H9 (cell line): Measurements from ENCODE around the gene NFS1. TPM values are rescaled to one million over a fixed set of nuclear protein-coding genes. Genes with fewer than 3 reads are reported as not detected.

Experiments
- DNase-seq: peaks from one replicate; pipeline ENCODE4 v3.0.0-alpha.2; 2017
- H2AFZ ChIP-seq: one replicate; pipeline ENCODE4 v1.6.1; 2013; ENCODE audit warnings: mild to moderate bottlenecking, low read length, control low read depth, moderate library complexity
- H2AK5ac ChIP-seq: 2 replicates; pipeline ENCODE4 v1.6.1; 2013; ENCODE audit warnings: low read length, control low read depth, mixed read lengths; ENCODE audit not compliant: insufficient read length
- H2BK120ac ChIP-seq: one replicate; pipeline ENCODE4 v1.6.1; 2013; ENCODE audit warnings: low read depth, mild to moderate bottlenecking, low read length, control low read depth, inconsistent platforms; ENCODE audit not compliant: poor library complexity, severe bottlenecking
- H2BK12ac ChIP-seq: 2 replicates; pipeline ENCODE4 v1.6.1; 2013; ENCODE audit warnings: low read length, control low read depth, mixed read lengths, low read depth; ENCODE audit not compliant: insufficient read length
- H2BK15ac ChIP-seq: 2 replicates; pipeline ENCODE4 v1.6.1; 2013; ENCODE audit warnings: low read depth, low read length, control low read depth
- H2BK20ac ChIP-seq: one replicate; pipeline ENCODE4 v1.6.1; 2013; ENCODE audit warnings: low read depth, mild to moderate bottlenecking, low read length, control low read depth, inconsistent platforms; ENCODE audit not compliant: poor library complexity, severe bottlenecking
- H2BK5ac ChIP-seq: 2 replicates; pipeline ENCODE4 v1.6.1; 2013; ENCODE audit warnings: low read length, control low read depth, mixed read lengths; ENCODE audit not compliant: insufficient read length
- H3K14ac ChIP-seq: 2 replicates; pipeline ENCODE4 v1.6.1; 2013; ENCODE audit warnings: low read length, control low read depth; ENCODE audit not compliant: insufficient read depth
- H3K18ac ChIP-seq: 2 replicates; pipeline ENCODE4 v1.6.1; 2013; ENCODE audit warnings: low read depth, mild to moderate bottlenecking, mixed read lengths, low read length, control low read depth; ENCODE audit not compliant: insufficient read length
- H3K23ac ChIP-seq: 2 replicates; pipeline ENCODE4 v1.6.1; 2013; ENCODE audit warnings: low read length, control low read depth, mixed read lengths, low read depth; ENCODE audit not compliant: insufficient read length
- H3K23me2 ChIP-seq: 2 replicates; pipeline ENCODE4 v1.6.1; 2013; ENCODE audit warnings: low read depth, mild to moderate bottlenecking, mixed read lengths, low read length, control low read depth; ENCODE audit not compliant: insufficient read length, poor library complexity, severe bottlenecking
- H3K27ac ChIP-seq: 2 replicates; pipeline ENCODE4 v1.5.1; 2013; ENCODE audit warnings: low read length, control low read depth, mixed read lengths, low read depth; ENCODE audit not compliant: insufficient read length
- H3K27me3 ChIP-seq: 2 replicates; pipeline ENCODE4 v1.6.1; 2013; ENCODE audit warnings: low read length, control low read depth, inconsistent platforms; ENCODE audit not compliant: insufficient read depth
- H3K4ac ChIP-seq: 2 replicates; pipeline ENCODE4 v1.6.1; 2013; ENCODE audit warnings: low read depth, mild to moderate bottlenecking, control low read depth, inconsistent platforms, low read length, moderate library complexity
- H3K4me1 ChIP-seq: 2 replicates; pipeline ENCODE4 v1.6.1; 2013; ENCODE audit warnings: low read length, control low read depth, inconsistent platforms; ENCODE audit not compliant: insufficient read depth
- H3K4me2 ChIP-seq: 2 replicates; pipeline ENCODE4 v1.6.1; 2013; ENCODE audit warnings: low read length, control low read depth, mixed read lengths; ENCODE audit not compliant: insufficient read length, insufficient read depth
- H3K56ac ChIP-seq: 2 replicates; pipeline ENCODE4 v1.6.1; 2013; ENCODE audit warnings: low read depth, mild to moderate bottlenecking, mixed read lengths, low read length, control low read depth; ENCODE audit not compliant: insufficient read length
- H3K79me1 ChIP-seq: 2 replicates; pipeline ENCODE4 v1.6.1; 2013; ENCODE audit warnings: low read depth, mild to moderate bottlenecking, moderate library complexity, low read length, control low read depth, inconsistent platforms; ENCODE audit not compliant: insufficient read depth, poor library complexity, severe bottlenecking
- H3K79me2 ChIP-seq: 2 replicates; pipeline ENCODE4 v1.6.1; 2013; ENCODE audit warnings: low read length, control low read depth, inconsistent platforms; ENCODE audit not compliant: insufficient read depth
- H3K9ac ChIP-seq: 2 replicates; pipeline ENCODE4 v1.6.1; 2013; ENCODE audit warnings: low read length, control low read depth, mixed read lengths; ENCODE audit not compliant: insufficient read length; ENCODE audit errors: extremely low read depth
- H3K9me3 ChIP-seq: one replicate; pipeline ENCODE4 v1.6.1; 2013; ENCODE audit warnings: low read depth, low read length, inconsistent platforms; ENCODE audit not compliant: control insufficient read depth
- H3T11ph ChIP-seq: one replicate; pipeline ENCODE4 v1.6.1; 2013; ENCODE audit warnings: mild to moderate bottlenecking, low read length, control low read depth, inconsistent platforms
- H4K20me1 ChIP-seq: one replicate; pipeline ENCODE4 v1.6.1; 2013; ENCODE audit not compliant: control insufficient read depth, insufficient read length, insufficient read depth
- H4K5ac ChIP-seq: 2 replicates; pipeline ENCODE4 v1.6.1; 2013; ENCODE audit warnings: low read depth, mild to moderate bottlenecking, mixed read lengths, low read length, control low read depth; ENCODE audit not compliant: insufficient read length
- H4K8ac ChIP-seq: replicated peaks from 2 replicates; pipeline ENCODE4 v1.6.1; 2013; ENCODE audit warnings: low read length, control low read depth, mixed read lengths, low read depth; ENCODE audit not compliant: insufficient read length
- H4K91ac ChIP-seq: 2 replicates; pipeline ENCODE4 v1.6.1; 2013; ENCODE audit warnings: low read depth, mild to moderate bottlenecking, moderate library complexity, mixed read lengths, low read length, control low read depth; ENCODE audit not compliant: insufficient read length
- H3K27ac Mint-ChIP-seq, 3 experiments: 2 replicates in 2 of 3; 3 replicates in 1 of 3; pipeline ENCODE4 v1.8.0; 2020 to 2021; ENCODE audit warnings: mixed read lengths in 3 of 3, mild to moderate bottlenecking in 1 of 3, moderate library complexity in 1 of 3
- H3K27me3 Mint-ChIP-seq: 2 replicates; pipeline ENCODE4 v1.8.0; 2021; ENCODE audit warnings: low read depth, mild to moderate bottlenecking, moderate library complexity, mixed read lengths
- H3K36me3 Mint-ChIP-seq, 3 experiments: 2 replicates in 2 of 3; 3 replicates in 1 of 3; pipeline ENCODE4 v1.8.0; 2020 to 2021; ENCODE audit warnings: low read depth in 3 of 3, mixed read lengths in 3 of 3; ENCODE audit not compliant: insufficient read depth in 1 of 3
- H3K4me1 Mint-ChIP-seq, 2 experiments: 2 replicates each; pipeline ENCODE4 v1.8.0; 2020; ENCODE audit warnings: mixed read lengths in 2 of 2
- H3K4me3 Mint-ChIP-seq, 2 experiments: 2 replicates in 1 of 2; 3 replicates in 1 of 2; pipeline ENCODE4 v1.8.0; 2020 to 2021; ENCODE audit warnings: mild to moderate bottlenecking in 2 of 2, mixed read lengths in 2 of 2, moderate library complexity in 1 of 2
- H3K9me3 Mint-ChIP-seq, 2 experiments: 2 replicates in 1 of 2; 3 replicates in 1 of 2; pipeline ENCODE4 v1.8.0; 2020; ENCODE audit warnings: mild to moderate bottlenecking in 2 of 2, mixed read lengths in 2 of 2, moderate library complexity in 1 of 2
- CTCF ChIP-seq: fragments of 200-600 bp; sonication (generic); conservative IDR thresholded peaks from 3 replicates; pipeline ENCODE4 v1.8.0; 2021; ENCODE audit warnings: antibody characterized with exemption, mild to moderate bottlenecking
- WGBS: extraction: QIAGEN DNeasy Blood & Tissue Kit; methylation state at CpG from one replicate; pipeline ENCODE4 v1.1.7; 2013; ENCODE audit warnings: missing lambda C conversion rate, low lambda C conversion rate, mixed read lengths; ENCODE audit not compliant: insufficient read length; ENCODE audit errors: extremely low coverage; 5-methylcytosine and 5-hydroxymethylcytosine counted together
- total RNA-seq: library from RNA; stranded (reverse); gene quantifications from 2 replicates; pipeline ENCODE4 v1.2.1, GENCODE V29; 2021

Gene NFS1
- total RNA-seq, 1 experiment from 2014 or later: 26.6 TPM

DNA sequence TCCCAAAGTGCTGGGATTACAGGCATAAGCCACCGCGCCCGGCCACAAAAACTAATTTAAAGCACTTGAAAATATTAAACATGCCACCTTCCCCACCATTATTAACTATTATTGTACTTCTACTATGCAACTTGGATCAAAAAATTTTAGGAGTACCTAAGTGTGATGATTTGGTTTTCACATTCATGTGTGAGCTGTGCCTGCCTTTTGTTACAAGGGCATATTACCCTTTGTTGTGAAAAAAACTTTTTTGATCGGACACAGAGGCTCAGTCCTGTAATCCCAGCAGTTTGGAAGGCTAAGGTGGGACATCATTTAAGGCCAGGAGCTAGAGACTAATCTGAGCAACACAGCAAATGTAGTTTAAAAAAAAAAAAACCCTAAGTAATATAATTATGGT is 17.2 kb upstream of the NFS1 start:
- peaks cover 5% of the 10 kb centered on the region for H3K79me1 ChIP-seq
- no peaks in the 10 kb centered on the region for H3K9me3 Mint-ChIP-seq
- H2BK5ac ChIP-seq: no peak overlapping the region
- H3K9me3 ChIP-seq: no peaks in the 10 kb centered on the region
- no peaks in the 10 kb centered on the region for H3K79me2 ChIP-seq
- H2BK20ac ChIP-seq: no peak overlapping the region
- H3K14ac ChIP-seq: no peak overlapping the region
- no peaks in the 10 kb centered on the region for H4K20me1 ChIP-seq
- H3K36me3 Mint-ChIP-seq: peaks cover 60 to 92% (median 91%) of the 10 kb centered on the region in 3 experiments
- H4K5ac ChIP-seq: no peak overlapping the region
- H3K27me3 Mint-ChIP-seq: no peaks in the 10 kb centered on the region
- no peak overlapping the region for H3K4ac ChIP-seq
- H4K91ac ChIP-seq: no peak overlapping the region
- H2BK12ac ChIP-seq: no peak overlapping the region
- no peak overlapping the region for H2BK15ac ChIP-seq
- no peak overlapping the region for H3K23ac ChIP-seq
- no peak for DNase-seq
- no peak overlapping the region for H3K4me3 Mint-ChIP-seq
- H3K23me2 ChIP-seq: no peaks in the 10 kb centered on the region
- no peak overlapping the region for H4K8ac ChIP-seq
- H3K27ac Mint-ChIP-seq: peak overlapping the region in 1 of 3 experiments; percentile 39; a peak in 1 of 7 replicates
- peaks cover 0 to 3% of the 10 kb centered on the region in 2 experiments; a peak in 3 of 4 replicates for H3K4me1 Mint-ChIP-seq
- no peak overlapping the region for H3K56ac ChIP-seq
- WGBS: no CpG with 5 or more reads among the region's 4 CpGs
- H3T11ph ChIP-seq: no peak overlapping the region
- H3K27me3 ChIP-seq: no peaks in the 10 kb centered on the region
- no peak overlapping the region for H2AK5ac ChIP-seq
- no peak for TF ChIP-seq CTCF
- H3K4me1 ChIP-seq: no peaks in the 10 kb centered on the region
- no peak overlapping the region for H2BK120ac ChIP-seq
- no peak overlapping the region for H3K4me2 ChIP-seq
- H3K9ac ChIP-seq: no peak overlapping the region
- H3K27ac ChIP-seq: no peak overlapping the region
- H3K18ac ChIP-seq: no peak overlapping the region
- no peak overlapping the region for H2AFZ ChIP-seq
